ENCODE measurements around the gene OXA1L. TPM values are rescaled to one million over a fixed set of nuclear protein-coding genes. Genes with fewer than 3 reads are reported as not detected.
"Not testable (repeated sequence)": the region's sequence is repeated elsewhere in the genome, so short reads cannot be mapped to it uniquely, and the experiment has no call there.

Gene OXA1L
- total RNA-seq, 2 donors from 2014 or later = 73.2 to 83.5 TPM

- TF ChIP-seq POLR2A (IDR thresholded peaks at IDR 0.05) = no peak
- no peak for TF ChIP-seq CTCF (IDR thresholded peaks at IDR 0.05)
- 55 to 61% methylated on average over 3 of the region's 3 CpGs for WGBS, 2 donors
- Histone ChIP-seq H3K27me3 (no peaks in the 10 kb centered on the region), H3K9me3 (no peaks in the 10 kb centered on the region), H3K27ac (no peak overlapping the region), H3K4me1 (no peaks in the 10 kb centered on the region), H3K36me3 (replicated peaks in 1 of 2; ENCODE audit: insufficient read depth in 1 of 2, low read depth in 2 of 2) (no peaks in the 10 kb centered on the region), H3K4me3 (no peak overlapping the region)
- intact Hi-C loops (cut with DNase I) = no loop called here
- ATAC-seq = no peak
- DNase-seq = no peak
Observed at GRCh38 chr14:22791301-22791700, 24.8 kb downstream of the OXA1L start.

GRCh38 chr14:22792158-22792557 is 25.7 kb downstream of the OXA1L start:
- WGBS, 2 donors = 78 to 86% methylated on average over 2 of the region's 2 CpGs

GRCh38 chr14:22793550-22793949 is 27.1 kb downstream of the OXA1L start:
- H3K4me1 ChIP-seq; ATAC-seq; intact Hi-C loops (cut with DNase I); H3K4me3 ChIP-seq; H3K9me3 ChIP-seq; DNase-seq; H3K36me3 ChIP-seq (replicated peaks in 1 of 2; ENCODE audit: insufficient read depth in 1 of 2, low read depth in 2 of 2); H3K27ac ChIP-seq; H3K27me3 ChIP-seq: not testable (repeated sequence)
- WGBS, 2 donors = 55 to 82% methylated on average over 4 to 5 of the region's 5 CpGs

More at GRCh38 chr14:22792158-22792557, 25.7 kb downstream of the OXA1L start:
- H3K36me3 ChIP-seq (replicated peaks in 1 of 2; ENCODE audit: insufficient read depth in 1 of 2, low read depth in 2 of 2) = no peaks in the 10 kb centered on the region
- ATAC-seq = no peak
- no peaks in the 10 kb centered on the region for H3K4me1 ChIP-seq
- H3K27me3 ChIP-seq = no peaks in the 10 kb centered on the region
- intact Hi-C loops (cut with DNase I) = no loop called here
- H3K9me3 ChIP-seq = no peaks in the 10 kb centered on the region
- TF ChIP-seq CTCF (IDR thresholded peaks at IDR 0.05) = no peak
- TF ChIP-seq POLR2A (IDR thresholded peaks at IDR 0.05) = no peak
- H3K27ac ChIP-seq = no peak overlapping the region
- no peak for DNase-seq
- H3K4me3 ChIP-seq = no peak overlapping the region

DNA sequence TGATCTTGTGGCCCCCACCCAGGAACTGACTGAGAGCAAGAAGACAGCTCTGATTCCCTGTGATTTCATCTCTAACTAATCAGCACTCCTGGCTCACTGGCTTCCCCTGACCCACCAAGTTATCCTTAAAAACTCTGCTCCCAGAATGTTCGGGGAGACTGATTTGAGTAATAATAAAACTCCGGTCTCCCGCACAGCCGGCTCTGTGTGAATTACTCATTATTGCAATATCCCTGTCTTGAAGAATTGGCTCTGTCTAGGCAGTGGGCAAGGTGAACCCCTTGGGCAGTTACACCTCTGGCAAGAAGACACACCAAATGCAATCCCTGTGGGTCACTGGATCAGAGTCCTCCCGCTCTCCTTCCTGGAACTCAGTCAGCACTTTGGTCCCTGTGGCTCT is 27.5 kb downstream of the OXA1L start:
- no peaks in the 10 kb centered on the region for H3K4me1 ChIP-seq
- H3K9me3 ChIP-seq = no peaks in the 10 kb centered on the region
- intact Hi-C loops (cut with DNase I) = no loop called here
- no peaks in the 10 kb centered on the region for H3K36me3 ChIP-seq (replicated peaks in 1 of 2; ENCODE audit: insufficient read depth in 1 of 2, low read depth in 2 of 2)
- no peaks in the 10 kb centered on the region for H3K27me3 ChIP-seq
- no peak for TF ChIP-seq CTCF (IDR thresholded peaks at IDR 0.05)
- no peak for TF ChIP-seq POLR2A (IDR thresholded peaks at IDR 0.05)
- ATAC-seq (no peak), DNase-seq (no peak)
- no peak overlapping the region for H3K27ac ChIP-seq
- no peak overlapping the region for H3K4me3 ChIP-seq
- 72 to 76% methylated on average over 5 of the region's 5 CpGs for WGBS, 2 donors

GRCh38 chr14:22794551-22794951 is 28.1 kb downstream of the OXA1L start:
- no peak overlapping the region for H3K27ac ChIP-seq
- intact Hi-C loops (cut with DNase I) = no loop called here
- 69 to 80% methylated on average over 3 to 7 of the region's 7 CpGs for WGBS, 2 donors
- ATAC-seq = no peak
- H3K4me3 ChIP-seq = no peak overlapping the region
- no peaks in the 10 kb centered on the region for H3K9me3 ChIP-seq
- no peaks in the 10 kb centered on the region for H3K36me3 ChIP-seq (replicated peaks in 1 of 2; ENCODE audit: insufficient read depth in 1 of 2, low read depth in 2 of 2)
- no peak for DNase-seq
- no peaks in the 10 kb centered on the region for H3K27me3 ChIP-seq
- no peaks in the 10 kb centered on the region for H3K4me1 ChIP-seq
- TF ChIP-seq CTCF (IDR thresholded peaks at IDR 0.05) = no peak
- no peak for TF ChIP-seq POLR2A (IDR thresholded peaks at IDR 0.05)
